ENCODE data around the gene AGAP5. TPM values are rescaled to one million over a fixed set of nuclear protein-coding genes. Genes with fewer than 3 reads are reported as not detected.

AGAP5 gene
- total and polyA plus RNA-seq, 2 of the 13 experiments (the other 11 are each of a cell fraction or from before 2014, with no cell fraction given), result 5.3 to 7.9 TPM

GRCh38 chr10:73743905-73744663 is 46.2 kb upstream of the AGAP5 start, which contains the start of gene SEC24C (continued):
- TF ChIP-seq ZNF556 (CRISPR knock-in tag; IDR thresholded peaks at IDR 0.05; ENCODE audit: borderline replicate concordance), result peak; percentile 17; the same call in 1 of the 2 replicates
- peak; percentile 69 to 95 for TF ChIP-seq NR2F1 (CRISPR knock-in tag; IDR thresholded peaks at IDR 0.05)
- TF ChIP-seq CEBPB (IDR thresholded peaks at IDR 0.05; ENCODE audit: borderline replicate concordance, low read depth, low read length), result no peak
- no peak for TF ChIP-seq NRL (CRISPR knock-in tag; IDR thresholded peaks at IDR 0.05; ENCODE audit: borderline replicate concordance)
- peak; percentile 70; the same call in 1 of the 2 replicates for TF ChIP-seq ZNF430 (CRISPR knock-in tag; IDR thresholded peaks at IDR 0.05)
- no peak for TF ChIP-seq KLF11 (CRISPR knock-in tag; IDR thresholded peaks at IDR 0.05)
- peak; percentile 35; the same call in 1 of the 2 replicates for TF ChIP-seq FOSL2 (CRISPR knock-in tag; IDR thresholded peaks at IDR 0.05)
- TF ChIP-seq DNMT1 (CRISPR knock-in tag; IDR thresholded peaks at IDR 0.05), result no peak
- no peak; a peak in 1 of 4 replicates for TF ChIP-seq KLF16 (CRISPR knock-in tag; IDR thresholded peaks at IDR 0.05)
- peak; percentile 79 for TF ChIP-seq RBFOX2 (IDR thresholded peaks at IDR 0.05; ENCODE audit: low read depth, low read length)
- no peak for TF ChIP-seq SATB2 (CRISPR knock-in tag; IDR thresholded peaks at IDR 0.05)
- TF ChIP-seq ZFAT (CRISPR knock-in tag; conservative IDR thresholded peaks at IDR 0.05), result no peak
- no peak for TF ChIP-seq PBX2 (CRISPR knock-in tag; IDR thresholded peaks at IDR 0.05)
- TF ChIP-seq REST (IDR thresholded peaks at IDR 0.05; ENCODE audit: borderline replicate concordance in 1 of 2, low read depth in 1 of 2, low read length in 2 of 2), result no peak
- peak; percentile 51; the same call in 1 of the 2 replicates for TF ChIP-seq ZNF746 (CRISPR knock-in tag; IDR thresholded peaks at IDR 0.05)
- peak; percentile 73 to 91 for TF ChIP-seq POLR2A (IDR thresholded peaks at IDR 0.05; ENCODE audit: insufficient read depth in 1 of 2, low read depth in 2 of 2, low read length in 2 of 2)
- no peak for TF ChIP-seq ARHGAP35 (CRISPR knock-in tag; IDR thresholded peaks at IDR 0.05; ENCODE audit: borderline replicate concordance)
- TF ChIP-seq BCL3 (CRISPR knock-in tag; IDR thresholded peaks at IDR 0.05), result no peak
- TF ChIP-seq ZFP1 (CRISPR knock-in tag; IDR thresholded peaks at IDR 0.05), result no peak
- no peak for TF ChIP-seq TRAFD1 (CRISPR knock-in tag; IDR thresholded peaks at IDR 0.05; ENCODE audit: borderline replicate concordance)
- TF ChIP-seq ERF (CRISPR knock-in tag; IDR thresholded peaks at IDR 0.05), result peak; percentile 46; the same call in 1 of the 2 replicates
- no peak for TF ChIP-seq MTF2 (CRISPR knock-in tag; IDR thresholded peaks at IDR 0.05; ENCODE audit: borderline replicate concordance)
- no peak for TF ChIP-seq ZNF24 (IDR thresholded peaks at IDR 0.05)

Measured in HepG2 (cell line).